ENCODE measurements around the gene ZNF473. TPM values are rescaled to one million over a fixed set of nuclear protein-coding genes. Genes with fewer than 3 reads are reported as not detected.

The ZNF473 gene
- total RNA-seq, 1 donor from 2014 or later = 10.2 TPM

- H3K4me3 ChIP-seq (ENCODE audit: low read depth, low read length) = no peak overlapping the region
- TF ChIP-seq CTCF (IDR thresholded peaks at IDR 0.05; ENCODE audit: insufficient read depth, low read length, poor library complexity, severe bottlenecking) = no peak
- no peak for DNase-seq (ENCODE audit: low read depth)
- no peaks in the 10 kb centered on the region for H3K27me3 ChIP-seq (ENCODE audit: control insufficient read depth, insufficient read depth, low read length)
- peaks cover 4% of the 10 kb centered on the region for H3K36me3 ChIP-seq (ENCODE audit: control insufficient read depth, insufficient read depth, low read length)
Measured at GRCh38 chr19:50030937-50031336, 5.1 kb downstream of the ZNF473 start.

GRCh38 chr19:50036908-50037307 lies 11.1 kb downstream of the ZNF473 start:
- no peak for DNase-seq (ENCODE audit: low read depth)
- Histone ChIP-seq H3K36me3 (ENCODE audit: control insufficient read depth, insufficient read depth, low read length) (peaks cover 7% of the 10 kb centered on the region), H3K4me3 (ENCODE audit: low read depth, low read length) (no peak overlapping the region), H3K27me3 (ENCODE audit: control insufficient read depth, insufficient read depth, low read length) (no peaks in the 10 kb centered on the region)
- TF ChIP-seq CTCF (IDR thresholded peaks at IDR 0.05; ENCODE audit: insufficient read depth, low read length, poor library complexity, severe bottlenecking) = no peak

- Histone ChIP-seq H3K27me3 (ENCODE audit: control insufficient read depth, insufficient read depth, low read length) (no peaks in the 10 kb centered on the region), H3K4me3 (ENCODE audit: low read depth, low read length) (no peak overlapping the region), H3K36me3 (ENCODE audit: control insufficient read depth, insufficient read depth, low read length) (peaks cover 13% of the 10 kb centered on the region)
- TF ChIP-seq CTCF (IDR thresholded peaks at IDR 0.05; ENCODE audit: insufficient read depth, low read length, poor library complexity, severe bottlenecking) = no peak
- DNase-seq (ENCODE audit: low read depth) = no peak
Measured at GRCh38 chr19:50039968-50040367, 14.2 kb downstream of the ZNF473 start.

GRCh38 chr19:50040967-50041366 lies 15.2 kb downstream of the ZNF473 start:
- Histone ChIP-seq H3K36me3 (ENCODE audit: control insufficient read depth, insufficient read depth, low read length) (peaks cover 16% of the 10 kb centered on the region), H3K27me3 (ENCODE audit: control insufficient read depth, insufficient read depth, low read length) (no peaks in the 10 kb centered on the region), H3K4me3 (ENCODE audit: low read depth, low read length) (no peak overlapping the region)
- DNase-seq (ENCODE audit: low read depth) = no peak
- no peak for TF ChIP-seq CTCF (IDR thresholded peaks at IDR 0.05; ENCODE audit: insufficient read depth, low read length, poor library complexity, severe bottlenecking)

GRCh38 chr19:50042363-50043024 lies 16.7 kb downstream of the ZNF473 start:
- H3K4me3 ChIP-seq (ENCODE audit: low read depth, low read length) = no peak overlapping the region
- H3K27me3 ChIP-seq (ENCODE audit: control insufficient read depth, insufficient read depth, low read length) = no peaks in the 10 kb centered on the region
- DNase-seq (ENCODE audit: low read depth) = no peak
- H3K36me3 ChIP-seq (ENCODE audit: control insufficient read depth, insufficient read depth, low read length) = peaks cover 18% of the 10 kb centered on the region
- no peak for TF ChIP-seq CTCF (IDR thresholded peaks at IDR 0.05; ENCODE audit: insufficient read depth, low read length, poor library complexity, severe bottlenecking)

GRCh38 chr19:50043967-50044366 lies 18.2 kb downstream of the ZNF473 start:
- H3K36me3 ChIP-seq (ENCODE audit: control insufficient read depth, insufficient read depth, low read length) = peaks cover 17% of the 10 kb centered on the region
- no peak for TF ChIP-seq CTCF (IDR thresholded peaks at IDR 0.05; ENCODE audit: insufficient read depth, low read length, poor library complexity, severe bottlenecking)
- no peak for DNase-seq (ENCODE audit: low read depth)
- H3K27me3 ChIP-seq (ENCODE audit: control insufficient read depth, insufficient read depth, low read length) = no peaks in the 10 kb centered on the region
- H3K4me3 ChIP-seq (ENCODE audit: low read depth, low read length) = no peak overlapping the region

Measured in kidney epithelial cell (primary cell).